GM23338 (cell line): ENCODE results near the gene TCF20. TPM values are rescaled to one million over a fixed set of nuclear protein-coding genes. Genes with fewer than 3 reads are reported as not detected.

Source experiments
- ATAC-seq: fragments of 200-7000 bp; cut with Tn5 transposase; 3 replicates; pipeline ENCODE4 v1.9.1; 2020
- DNase-seq: peaks from one replicate; pipeline ENCODE4 v3.0.0-alpha.2; 2015; ENCODE audit warnings: low spot score
- H2AFZ ChIP-seq: fragments of 200-600 bp; sonication (generic); 2 replicates; pipeline ENCODE4 v1.8.0; 2016; ENCODE audit warnings: antibody characterized with exemption, mild to moderate bottlenecking, moderate library complexity
- H3F3A ChIP-seq: fragments of 200-600 bp; sonication (generic); replicated peaks from 2 replicates; pipeline ENCODE4 v1.8.0; 2017; ENCODE audit warnings: antibody characterized with exemption, mixed run types, low read depth
- H3K27ac ChIP-seq: fragments of 200-600 bp; sonication (generic); 2 replicates; pipeline ENCODE4 v1.6.1; 2016; ENCODE audit warnings: low read depth
- H3K27me3 ChIP-seq: fragments of 200-600 bp; sonication (generic); 2 replicates; pipeline ENCODE4 v1.8.0; 2016; ENCODE audit warnings: mild to moderate bottlenecking, mixed run types, moderate library complexity; ENCODE audit not compliant: insufficient read depth
- H3K36me3 ChIP-seq: fragments of 200-600 bp; sonication (generic); 2 replicates; pipeline ENCODE4 v1.8.0; 2016; ENCODE audit warnings: mild to moderate bottlenecking; ENCODE audit not compliant: insufficient read depth
- H3K4me1 ChIP-seq: fragments of 200-600 bp; sonication (generic); 2 replicates; pipeline ENCODE4 v1.8.0; 2016; ENCODE audit warnings: mild to moderate bottlenecking, moderate library complexity; ENCODE audit not compliant: insufficient read depth
- H3K4me2 ChIP-seq: fragments of 200-600 bp; sonication (generic); 2 replicates; pipeline ENCODE4 v1.7.1; 2017; ENCODE audit warnings: mixed run types
- H3K4me3 ChIP-seq: fragments of 200-600 bp; sonication (generic); 2 replicates; pipeline ENCODE4 v1.6.1; 2016; ENCODE audit warnings: mixed run types
- H3K79me2 ChIP-seq: fragments of 200-600 bp; sonication (generic); replicated peaks from 2 replicates; pipeline ENCODE4 v1.8.0; 2017; ENCODE audit warnings: mild to moderate bottlenecking; ENCODE audit not compliant: insufficient read depth
- H3K9me2 ChIP-seq: fragments of 200-600 bp; sonication (generic); 2 replicates; pipeline ENCODE4 v1.8.0; 2017; ENCODE audit not compliant: insufficient read depth
- H4K20me1 ChIP-seq: fragments of 200-600 bp; sonication (generic); replicated peaks from 2 replicates; pipeline ENCODE4 v1.8.0; 2017; ENCODE audit warnings: mild to moderate bottlenecking; ENCODE audit not compliant: insufficient read depth
- H3K27ac Mint-ChIP-seq: 2 replicates; pipeline ENCODE4 v1.8.0; 2020; ENCODE audit warnings: inconsistent platforms, mild to moderate bottlenecking, moderate library complexity, mixed read lengths
- H3K27me3 Mint-ChIP-seq: 3 replicates; pipeline ENCODE4 v1.8.0; 2022; ENCODE audit warnings: low read depth, mild to moderate bottlenecking, moderate library complexity, mixed read lengths, inconsistent platforms; ENCODE audit not compliant: insufficient read depth, poor library complexity
- H3K36me3 Mint-ChIP-seq: 3 replicates; pipeline ENCODE4 v1.8.0; 2021; ENCODE audit warnings: low read depth, mild to moderate bottlenecking, inconsistent platforms, moderate library complexity, mixed read lengths
- H3K4me1 Mint-ChIP-seq: 3 replicates; pipeline ENCODE4 v1.8.0; 2020; ENCODE audit warnings: mild to moderate bottlenecking, inconsistent platforms, mixed read lengths
- H3K4me3 Mint-ChIP-seq: 3 replicates; pipeline ENCODE4 v1.8.0; 2021; ENCODE audit warnings: moderate library complexity, mild to moderate bottlenecking, inconsistent platforms, mixed read lengths
- H3K9me3 Mint-ChIP-seq: 3 replicates; pipeline ENCODE4 v1.8.0; 2020; ENCODE audit warnings: moderate library complexity, mild to moderate bottlenecking, inconsistent platforms, mixed read lengths
- CREB1 ChIP-seq: fragments of 250-450 bp; sonication (Bioruptor Pico); IDR thresholded peaks from 2 replicates; pipeline ENCODE4 v1.5.0; 2020; ENCODE audit warnings: low read depth, mild to moderate bottlenecking, moderate library complexity
- ETS1 ChIP-seq: IDR thresholded peaks from 2 replicates; pipeline ENCODE4 v1.6.1; 2016; ENCODE audit warnings: antibody characterized with exemption
- EZH2 ChIP-seq: fragments of 200-600 bp; sonication (generic); IDR thresholded peaks from one replicate; pipeline ENCODE4 v1.8.0; 2017; ENCODE audit warnings: antibody characterized with exemption, mild to moderate bottlenecking, low read depth; ENCODE audit not compliant: unreplicated experiment
- EZH2phosphoT487 ChIP-seq: fragments of 200-600 bp; sonication (generic); IDR thresholded peaks from one replicate; pipeline ENCODE4 v1.8.1; 2018; ENCODE audit warnings: antibody characterized with exemption; ENCODE audit not compliant: unreplicated experiment
- JUNB ChIP-seq: IDR thresholded peaks from one replicate; pipeline ENCODE4 v1.6.1; 2016; ENCODE audit warnings: antibody characterized with exemption; ENCODE audit not compliant: unreplicated experiment
- NANOG ChIP-seq: IDR thresholded peaks from 2 replicates; pipeline ENCODE4 v1.6.1; 2016; ENCODE audit warnings: antibody characterized with exemption, borderline replicate concordance
- POLR2AphosphoS5 ChIP-seq: IDR thresholded peaks from 2 replicates; pipeline ENCODE4 v1.6.1; 2016; ENCODE audit warnings: antibody characterized with exemption, low read depth
- REST ChIP-seq: IDR thresholded peaks from one replicate; pipeline ENCODE4 v1.6.1; 2018; ENCODE audit warnings: antibody characterized with exemption; ENCODE audit not compliant: unreplicated experiment
- STAT1 ChIP-seq: IDR thresholded peaks from one replicate; pipeline ENCODE4 v1.6.1; 2016; ENCODE audit warnings: antibody characterized with exemption; ENCODE audit not compliant: unreplicated experiment
- ZNF114 ChIP-seq: fragments of 250-450 bp; sonication (Bioruptor Pico); IDR thresholded peaks from 2 replicates; pipeline ENCODE4 v1.5.0; 2020; ENCODE audit warnings: mild to moderate bottlenecking, moderate library complexity
- ZNF331 ChIP-seq: fragments of 250-450 bp; sonication (Bioruptor Pico); IDR thresholded peaks from 2 replicates; pipeline ENCODE4 v1.5.0; 2020; ENCODE audit warnings: low read depth, mild to moderate bottlenecking, moderate library complexity
- ZNF462 ChIP-seq: fragments of 250-450 bp; sonication (Bioruptor Pico); IDR thresholded peaks from 2 replicates; pipeline ENCODE4 v1.5.0; 2020; ENCODE audit warnings: mild to moderate bottlenecking, moderate library complexity
- polyA plus RNA-seq: library from polyadenylated mRNA; unstranded; fragments of >200 nt; fragmentation: Nextera tagmentation; extraction: Ambion mirVana; gene quantifications from 2 replicates; pipeline ENCODE4 v1.2.1, GENCODE V29; 2016
- total RNA-seq: library from RNA; depleted of rRNA; stranded (reverse); fragments of >200 nt; shearing (Covaris generic); gene quantifications from 2 replicates; pipeline ENCODE4 v1.2.3, GENCODE V29; 2014

The TCF20 gene
- total and polyA plus RNA-seq, 2 experiments from 2014 or later: 6.4 to 68.7 TPM

- no peak for TF ChIP-seq ZNF462 (CRISPR knock-in tag)
Observed at GRCh38 chr22:42282252-42282942, 11.9 kb upstream of the TCF20 start (continued).

GRCh38 chr22:42281706-42282251 is 11.3 kb upstream of the TCF20 start:
- H3K9me2 ChIP-seq: no peaks in the 10 kb centered on the region
- no peak overlapping the region for H3K27ac ChIP-seq
- no peak overlapping the region for H3K27ac Mint-ChIP-seq
- H3F3A ChIP-seq: no peaks in the 10 kb centered on the region
- H3K4me1 Mint-ChIP-seq: peaks cover 20% of the 10 kb centered on the region
- no peak overlapping the region for H3K4me2 ChIP-seq
- no peaks in the 10 kb centered on the region; the same call in 2 of the 3 replicates for H3K9me3 Mint-ChIP-seq
- no peaks in the 10 kb centered on the region for H3K79me2 ChIP-seq
- peaks cover 9% of the 10 kb centered on the region for H4K20me1 ChIP-seq
- peaks cover 7% of the 10 kb centered on the region for H3K4me1 ChIP-seq
- H3K4me3 ChIP-seq: no peak overlapping the region
- H3K4me3 Mint-ChIP-seq: peak overlapping the region; percentile 45; the same call in 2 of the 3 replicates
- peaks cover 51% of the 10 kb centered on the region for H3K27me3 Mint-ChIP-seq
- peaks cover 51% of the 10 kb centered on the region for H3K27me3 ChIP-seq
- no peaks in the 10 kb centered on the region for H3K36me3 Mint-ChIP-seq
- H3K36me3 ChIP-seq: no peaks in the 10 kb centered on the region
- ATAC-seq (no peak), DNase-seq (no peak)
- H2AFZ ChIP-seq: no peak overlapping the region
- TF ChIP-seq CREB1 (no peak), EZH2 (no peak), ZNF331 (no peak), STAT1 (no peak), ETS1 (no peak), REST (no peak), EZH2phosphoT487 (no peak), ZNF114 (CRISPR knock-in tag) (no peak), JUNB (no peak), NANOG (no peak), POLR2AphosphoS5 (no peak)
